DMS53 treated with DMSO at 0.1 percent for 48 hours (cell line): ENCODE measurements around the gene KCNJ18.
"Not testable (repeated sequence)": the region's sequence is repeated elsewhere in the genome, so short reads cannot be mapped to it uniquely, and the experiment has no call there.

ENCODE experiments used
- DNase-seq: peaks from one replicate; lab custom pipeline; 2025; ENCODE audit not compliant: unreplicated experiment; lab: John Stamatoyannopoulos, UW

KCNJ18 gene

DNA sequence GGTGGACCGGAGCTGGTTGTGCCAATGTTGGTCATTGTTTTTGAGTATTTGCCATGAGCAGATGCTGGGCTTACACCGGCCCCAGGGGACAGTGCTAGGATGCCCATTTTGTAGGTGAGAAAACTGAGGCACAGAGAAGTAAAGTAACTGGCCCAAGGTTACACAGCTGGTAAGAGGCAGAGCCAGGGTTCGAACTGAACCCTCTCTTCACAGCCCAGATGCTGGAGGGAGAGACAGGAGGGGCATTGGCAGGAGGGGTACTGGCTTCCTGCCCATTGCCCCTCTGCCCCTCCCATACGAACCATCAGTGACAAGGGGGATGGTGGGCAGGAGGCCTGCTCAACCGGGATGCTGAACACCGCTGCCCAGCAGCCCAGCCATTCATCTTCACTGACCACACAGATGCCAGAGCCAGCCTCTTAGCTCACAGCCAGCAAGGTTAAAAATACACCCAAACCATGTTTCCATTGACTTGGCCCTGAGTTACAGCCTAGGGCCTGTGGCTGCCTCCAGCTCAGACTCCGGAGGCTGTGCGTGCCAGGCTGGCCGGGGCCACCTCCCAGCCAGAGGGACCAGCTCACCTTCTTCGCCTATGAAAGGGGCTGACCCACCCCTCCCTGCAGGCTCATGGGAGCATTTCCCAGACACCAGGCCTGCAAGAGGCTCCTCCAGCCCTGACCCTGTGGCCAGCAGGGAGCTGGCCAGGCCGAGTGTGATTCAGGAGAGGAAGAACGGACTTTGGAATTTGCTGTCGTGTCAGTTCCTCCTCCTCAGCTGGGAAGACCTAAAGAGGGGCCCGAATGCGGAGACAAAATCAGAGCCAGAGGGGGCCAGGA is 57.6 kb downstream of the KCNJ18 start:
- not testable (repeated sequence) for DNase-seq

DNA sequence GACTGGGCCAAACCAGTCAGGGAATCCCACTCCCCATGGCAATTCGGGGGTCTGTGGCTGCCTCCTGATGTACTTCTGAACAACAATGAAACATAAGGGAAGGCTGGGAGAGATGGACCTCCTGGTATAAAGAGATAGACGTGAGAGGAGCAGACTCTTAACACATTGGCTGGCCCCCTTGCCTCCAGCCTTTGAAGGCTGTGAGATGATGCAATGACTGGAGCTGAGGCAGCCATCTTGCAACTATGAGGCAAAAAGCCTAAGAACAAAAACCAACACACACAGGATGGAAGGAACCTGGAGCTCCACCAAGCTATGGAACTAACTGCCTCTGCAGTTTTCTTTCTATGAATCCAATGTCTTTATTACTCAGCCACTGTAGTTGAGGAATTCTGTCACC is 58.8 kb downstream of the KCNJ18 start:
- DNase-seq, result not testable (repeated sequence)
